HG03442 (cell line): ENCODE measurements around the gene SHISA9.
"Not testable (repeated sequence)": the region's sequence is repeated elsewhere in the genome, so short reads cannot be mapped to it uniquely, and the experiment has no call there.

Source experiments
- ATAC-seq: cut with Tn5 transposase; IDR thresholded peaks from one replicate; pipeline ENCODE4 v1.9.1; 2021; ENCODE audit warnings: mild to moderate bottlenecking, moderate library complexity; ENCODE audit not compliant: unreplicated experiment

The SHISA9 gene

GRCh38 chr16:12901597-12902461, at the start of gene SHISA9:
TSS of gene SHISA9 (plus strand) at chr16:12901598.
- ATAC-seq = no peak

- no peak for ATAC-seq
Observed at GRCh38 chr16:12853972-12854371, 47.4 kb upstream of the SHISA9 start.

- not testable (repeated sequence) for ATAC-seq
Observed at GRCh38 chr16:12857435-12857834, 44.0 kb upstream of the SHISA9 start.

- ATAC-seq = no peak
Observed at GRCh38 chr16:12862327-12862726, 39.1 kb upstream of the SHISA9 start.

GRCh38 chr16:12862941-12863340, 38.5 kb upstream of the SHISA9 start:
- no peak for ATAC-seq

GRCh38 chr16:12866981-12867551, 34.3 kb upstream of the SHISA9 start:
- no peak for ATAC-seq

- no peak for ATAC-seq
Observed at GRCh38 chr16:12868169-12868568, 33.2 kb upstream of the SHISA9 start.

GRCh38 chr16:12868788-12869187, 32.6 kb upstream of the SHISA9 start:
- ATAC-seq = no peak

DNA sequence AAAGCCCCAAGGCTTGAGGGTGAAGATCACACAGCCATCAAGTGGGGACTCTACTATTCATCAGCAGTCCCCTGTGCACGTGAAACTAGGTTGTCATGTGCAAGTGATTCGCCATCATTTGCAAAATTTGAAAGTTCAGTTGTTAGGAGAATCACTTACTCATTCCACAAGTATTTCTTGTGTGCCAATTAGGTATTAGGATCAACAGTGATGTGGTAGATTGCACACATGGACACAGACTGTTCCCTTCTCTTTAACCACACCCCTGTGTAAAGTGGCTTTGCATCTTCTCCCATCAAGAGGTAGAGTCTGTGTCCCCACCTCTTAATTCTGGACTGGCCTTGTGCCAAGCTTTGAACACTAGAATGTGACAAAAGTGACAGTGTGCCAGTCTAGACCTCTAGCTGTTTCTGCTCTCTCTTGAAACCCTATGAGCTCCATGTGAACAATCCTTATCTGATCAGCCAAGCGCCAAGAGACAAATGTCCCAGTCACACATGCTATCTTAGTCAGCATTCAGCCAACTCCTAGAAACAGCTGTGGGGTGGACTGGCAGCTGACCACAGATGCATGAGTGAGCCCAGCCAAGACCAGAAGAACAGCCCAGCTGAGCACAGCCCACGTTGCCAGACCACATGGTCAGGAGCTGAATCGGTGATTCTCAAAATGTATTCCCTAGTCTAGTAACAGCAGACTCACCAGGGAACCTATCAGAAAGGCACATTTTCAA, 31.5 kb upstream of the SHISA9 start:
- no peak for ATAC-seq

- no peak for ATAC-seq
Observed at GRCh38 chr16:12871784-12872183, 29.6 kb upstream of the SHISA9 start.

GRCh38 chr16:12874186-12874585, 27.2 kb upstream of the SHISA9 start:
- no peak for ATAC-seq

DNA sequence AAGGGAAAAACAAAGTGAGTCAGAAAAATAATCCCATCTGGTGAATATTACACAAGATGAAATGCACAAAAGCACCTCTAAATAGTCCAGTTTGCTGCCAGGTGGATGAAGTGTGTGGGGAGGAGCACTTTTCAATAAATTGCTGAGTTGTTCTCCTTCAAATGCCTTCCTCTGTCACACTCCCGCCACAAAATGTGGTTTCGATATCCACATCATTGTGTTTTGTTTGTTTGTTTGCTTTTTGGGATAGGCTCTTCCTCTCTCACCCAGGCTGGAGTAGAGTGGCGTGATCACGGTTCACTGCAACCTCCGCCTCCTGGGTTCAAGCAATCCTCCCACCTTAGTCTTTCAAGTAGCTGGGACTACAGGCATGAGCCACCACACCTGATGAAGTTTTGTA, 24.6 kb upstream of the SHISA9 start:
- no peak for ATAC-seq

DNA sequence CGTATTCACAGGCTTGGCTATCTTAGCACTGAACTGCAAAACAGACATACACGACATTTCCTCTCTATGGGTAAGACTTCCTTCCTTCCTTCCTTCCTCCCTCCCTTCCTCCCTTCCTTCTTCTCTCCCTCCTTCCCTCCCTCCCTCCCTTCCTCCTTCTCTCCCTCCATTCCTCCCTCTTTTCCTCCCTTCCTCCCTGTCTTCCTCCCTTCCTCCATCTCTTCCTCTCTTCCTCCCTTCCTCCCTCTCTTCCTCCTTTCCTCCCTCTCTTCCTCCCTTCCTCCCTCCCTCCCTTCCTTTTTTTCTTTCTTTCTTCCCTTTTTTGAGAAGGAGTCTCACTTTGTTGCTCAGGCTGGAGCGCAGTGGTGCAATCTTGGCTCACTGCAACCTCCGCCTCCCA, 22.4 kb upstream of the SHISA9 start:
- no peak for ATAC-seq

- ATAC-seq = no peak
Observed at GRCh38 chr16:12879812-12880211, 21.6 kb upstream of the SHISA9 start.

GRCh38 chr16:12881182-12881581, 20.2 kb upstream of the SHISA9 start:
- ATAC-seq = no peak

DNA sequence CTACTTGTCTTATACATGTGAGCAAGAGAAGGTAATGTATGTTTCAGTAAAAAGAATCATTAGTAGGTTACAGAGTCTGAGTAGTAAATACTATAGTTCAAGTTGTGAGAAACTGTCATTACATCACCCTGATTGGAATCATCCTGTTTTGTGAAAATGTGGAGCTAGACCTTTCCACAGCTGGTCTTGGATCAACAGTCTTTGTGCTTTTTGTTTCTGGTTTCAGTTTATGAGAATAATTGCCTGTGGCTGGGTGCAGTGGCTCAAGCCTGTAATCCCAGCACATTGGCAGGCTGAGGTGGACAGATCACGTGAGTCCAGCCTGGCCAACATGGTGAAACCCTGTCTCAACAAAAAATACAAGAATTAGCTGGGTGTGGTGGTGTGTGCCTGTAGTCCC, 19.7 kb upstream of the SHISA9 start:
- no peak for ATAC-seq

GRCh38 chr16:12885742-12886141, 15.7 kb upstream of the SHISA9 start:
- ATAC-seq = no peak

- no peak for ATAC-seq
Observed at GRCh38 chr16:12891836-12892235, 9.6 kb upstream of the SHISA9 start.

GRCh38 chr16:12893050-12893750, 8.2 kb upstream of the SHISA9 start:
- no peak for ATAC-seq

DNA sequence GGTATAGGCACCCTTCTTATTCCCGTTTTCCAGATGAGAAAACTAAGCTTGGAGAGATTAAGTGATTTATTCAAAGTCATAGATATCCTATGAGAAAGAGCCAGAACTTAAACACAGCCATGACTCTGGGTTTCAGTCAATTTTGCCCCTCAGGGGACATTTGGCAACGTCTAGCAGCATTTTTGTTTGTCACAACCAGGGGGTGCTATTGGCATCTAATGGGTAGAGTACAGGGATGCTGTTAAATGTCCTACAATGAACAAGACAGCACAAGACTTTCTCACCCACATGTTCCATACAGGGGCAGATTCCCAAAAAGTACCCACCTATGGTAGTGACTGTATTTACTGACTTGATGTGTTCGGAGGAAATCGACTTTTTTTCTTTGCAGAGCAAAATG, 4.8 kb upstream of the SHISA9 start:
- ATAC-seq = no peak

DNA sequence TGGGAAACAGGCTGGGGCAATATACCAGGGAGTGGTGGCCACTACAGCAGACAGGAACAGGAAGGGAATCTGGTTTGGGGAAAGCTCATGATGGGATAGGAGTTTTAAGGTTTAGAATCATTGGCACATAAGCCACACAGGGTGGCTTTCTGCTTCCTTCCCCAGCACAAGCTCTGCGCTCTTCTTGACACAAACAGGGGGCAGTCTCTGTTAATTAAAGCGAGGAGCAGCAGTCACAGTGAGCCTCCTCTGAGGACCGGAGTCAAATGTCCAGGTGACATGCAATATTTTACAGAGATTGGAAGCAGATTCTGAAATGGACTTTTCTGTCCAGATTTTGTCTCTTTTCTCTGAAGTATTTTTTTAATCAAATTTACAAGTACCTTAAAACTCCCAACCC, 2.8 kb upstream of the SHISA9 start:
- ATAC-seq = no peak
